Tibial nerve (tissue), 4 donors: Measurements from ENCODE around the gene ERP44. TPM values are rescaled to one million over a fixed set of nuclear protein-coding genes. Genes with fewer than 3 reads are reported as not detected.

Source experiments
- DNase-seq, 2 donors: peaks; one replicate each; pipeline ENCODE4 v3.0.0-alpha.2; 2019; ENCODE audit warnings: low spot score in 2 of 2
- H3K27ac ChIP-seq, 4 donors: fragments of 200-600 bp; sonication (generic) in 3 of 4; one replicate each; pipeline ENCODE4 v1.5.1; 2017 to 2019; ENCODE audit warnings: mild to moderate bottlenecking in 1 of 4
- H3K27me3 ChIP-seq, 2 donors: fragments of 200-600 bp; sonication (generic) in 1 of 2; one replicate each; pipeline versions ENCODE4 v1.5.1 to v1.6.0; 2017 to 2019
- H3K36me3 ChIP-seq, 3 donors: fragments of 200-600 bp; sonication (generic); one replicate each; pipeline ENCODE4 v1.5.1; 2018 to 2019
- H3K4me1 ChIP-seq, 4 donors: fragments of 200-600 bp; sonication (generic) in 3 of 4; one replicate each; pipeline ENCODE4 v1.5.1; 2017 to 2019
- H3K4me3 ChIP-seq, 4 donors: fragments of 200-600 bp; sonication (generic) in 3 of 4; one replicate each; pipeline ENCODE4 v1.5.1; 2017 to 2019; ENCODE audit warnings: mild to moderate bottlenecking in 1 of 4, moderate library complexity in 1 of 4
- H3K9me3 ChIP-seq, 4 donors: fragments of 200-600 bp; sonication (generic) in 3 of 4; one replicate each; pipeline ENCODE4 v1.5.1; 2017 to 2019
- EP300 ChIP-seq, 2 donors: sonication (generic); formaldehyde crosslinking; IDR thresholded peaks; one replicate each; pipeline ENCODE4 v1.6.1; 2017; ENCODE audit warnings: antibody characterized with exemption in 2 of 2, mild to moderate bottlenecking in 1 of 2
- POLR2A ChIP-seq, 2 donors: fragments of 450-650 bp; IDR thresholded peaks; one replicate each; pipeline ENCODE4 v1.6.1; 2017; ENCODE audit warnings: antibody characterized with exemption in 2 of 2, mild to moderate bottlenecking in 2 of 2, moderate library complexity in 2 of 2
- WGBS, 2 donors: methylation state at CpG; one replicate each; pipeline ENCODE4 v1.1.5; 2018; 5-methylcytosine and 5-hydroxymethylcytosine counted together
- total RNA-seq, 4 donors: library from RNA; depleted of rRNA; stranded (reverse); fragments of >200 nt; gene quantifications; one replicate each; pipeline ENCODE4 v1.1.0, GENCODE V29; 2016
- TF ChIP-seq, protein P1 (sequence below), 5 experiments: fragments of 200-600 bp in 3 of 5; fragments of 450-650 bp in 2 of 5; sonication (generic) in 3 of 5; IDR thresholded peaks; one replicate each; pipeline ENCODE4 v1.5.1; 2016 to 2019; ENCODE audit warnings: antibody characterized with exemption in 5 of 5, mild to moderate bottlenecking in 3 of 5, moderate library complexity in 2 of 5

Gene ERP44
- total RNA-seq, 4 donors from 2014 or later = 10.9 to 16.0 (median 13.4) TPM

DNA sequence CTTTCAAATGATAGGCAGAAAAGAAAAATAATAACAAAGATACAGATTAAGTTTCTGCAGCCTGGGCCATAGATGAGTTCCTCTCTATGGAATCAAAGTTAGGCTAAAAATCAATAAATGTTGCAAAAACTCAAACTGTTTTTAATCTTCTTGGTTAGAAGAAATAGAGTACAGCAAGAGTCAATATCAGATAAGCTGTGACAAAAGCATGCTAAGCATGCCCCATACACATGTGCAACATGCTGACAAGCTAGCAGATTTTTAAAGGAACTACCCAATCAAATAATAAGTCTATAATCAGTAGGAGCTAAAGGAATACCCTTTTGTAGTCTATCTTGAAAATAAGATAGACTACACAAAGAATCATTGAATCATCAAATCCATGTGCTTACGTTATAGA lies 6.7 kb downstream of the ERP44 start:
- Histone ChIP-seq H3K27me3 (no peaks in the 10 kb centered on the region), H3K27ac (no peak overlapping the region), H3K4me1 (peaks cover 2 to 63% (median 8%) of the 10 kb centered on the region in 4 donors), H3K4me3 (no peak overlapping the region), H3K9me3 (no peaks in the 10 kb centered on the region), H3K36me3 (no peaks in the 10 kb centered on the region)
- 83% methylated on average over 1 of the region's 1 CpG for WGBS, 2 donors
- no peak for DNase-seq
- TF ChIP-seq POLR2A (IDR thresholded peaks at IDR 0.05) (no peak), EP300 (IDR thresholded peaks at IDR 0.05) (no peak)

DNA sequence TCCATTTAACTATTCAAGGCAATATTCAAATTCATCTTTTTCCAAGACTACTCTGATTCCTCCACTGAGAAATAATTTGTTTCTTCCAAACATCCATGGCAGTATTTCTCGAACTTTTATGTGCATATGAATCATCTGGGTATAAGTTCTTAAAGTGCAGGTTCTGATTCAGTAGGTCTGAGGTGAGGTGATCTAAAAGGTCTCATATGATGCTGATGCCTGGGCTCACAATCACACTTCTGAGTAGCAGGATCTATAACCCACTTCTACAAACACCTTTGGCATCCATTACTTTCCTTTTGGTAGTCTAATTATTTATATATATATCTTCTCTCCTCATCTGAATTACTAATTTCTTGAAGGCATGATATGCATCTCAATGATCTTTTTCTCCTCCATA lies 7.2 kb downstream of the ERP44 start:
- H3K36me3 ChIP-seq = no peaks in the 10 kb centered on the region
- no peak overlapping the region for H3K27ac ChIP-seq
- peaks cover 0 to 61% (median 7%) of the 10 kb centered on the region in 4 donors for H3K4me1 ChIP-seq
- H3K9me3 ChIP-seq = no peaks in the 10 kb centered on the region
- H3K4me3 ChIP-seq = no peak overlapping the region
- TF ChIP-seq EP300 (IDR thresholded peaks at IDR 0.05) (no peak), POLR2A (IDR thresholded peaks at IDR 0.05) (no peak)
- TF ChIP-seq, protein P1, sequence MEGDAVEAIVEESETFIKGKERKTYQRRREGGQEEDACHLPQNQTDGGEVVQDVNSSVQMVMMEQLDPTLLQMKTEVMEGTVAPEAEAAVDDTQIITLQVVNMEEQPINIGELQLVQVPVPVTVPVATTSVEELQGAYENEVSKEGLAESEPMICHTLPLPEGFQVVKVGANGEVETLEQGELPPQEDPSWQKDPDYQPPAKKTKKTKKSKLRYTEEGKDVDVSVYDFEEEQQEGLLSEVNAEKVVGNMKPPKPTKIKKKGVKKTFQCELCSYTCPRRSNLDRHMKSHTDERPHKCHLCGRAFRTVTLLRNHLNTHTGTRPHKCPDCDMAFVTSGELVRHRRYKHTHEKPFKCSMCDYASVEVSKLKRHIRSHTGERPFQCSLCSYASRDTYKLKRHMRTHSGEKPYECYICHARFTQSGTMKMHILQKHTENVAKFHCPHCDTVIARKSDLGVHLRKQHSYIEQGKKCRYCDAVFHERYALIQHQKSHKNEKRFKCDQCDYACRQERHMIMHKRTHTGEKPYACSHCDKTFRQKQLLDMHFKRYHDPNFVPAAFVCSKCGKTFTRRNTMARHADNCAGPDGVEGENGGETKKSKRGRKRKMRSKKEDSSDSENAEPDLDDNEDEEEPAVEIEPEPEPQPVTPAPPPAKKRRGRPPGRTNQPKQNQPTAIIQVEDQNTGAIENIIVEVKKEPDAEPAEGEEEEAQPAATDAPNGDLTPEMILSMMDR (IDR thresholded peaks at IDR 0.05) = no peak
- 75 to 79% methylated on average over 1 of the region's 1 CpG for WGBS, 2 donors
- no peaks in the 10 kb centered on the region for H3K27me3 ChIP-seq
- DNase-seq = no peak

DNA sequence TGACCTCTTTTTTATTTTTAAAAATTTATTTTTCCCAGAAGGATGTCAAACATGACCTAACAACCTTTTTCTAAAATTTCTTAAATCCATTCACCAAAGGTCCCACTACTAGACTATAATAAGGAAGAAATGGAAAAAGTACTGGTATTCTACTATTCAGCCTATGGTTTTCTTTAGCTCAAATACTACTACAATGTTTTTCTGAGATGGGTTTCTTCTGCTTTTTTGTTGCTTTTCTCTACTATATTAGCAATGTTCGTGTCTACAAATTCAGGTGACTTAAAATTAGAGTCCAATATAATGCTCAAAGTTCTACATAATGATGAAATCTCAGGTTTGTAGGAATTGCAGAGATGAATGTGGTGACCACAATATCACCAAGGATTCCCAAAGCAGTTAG lies 7.9 kb downstream of the ERP44 start:
- no peaks in the 10 kb centered on the region for H3K9me3 ChIP-seq
- H3K36me3 ChIP-seq = no peaks in the 10 kb centered on the region
- H3K4me3 ChIP-seq = no peak overlapping the region
- H3K27me3 ChIP-seq = no peaks in the 10 kb centered on the region
- TF ChIP-seq EP300 (IDR thresholded peaks at IDR 0.05) (no peak), POLR2A (IDR thresholded peaks at IDR 0.05) (no peak)
- TF ChIP-seq, protein P1 (IDR thresholded peaks at IDR 0.05) = no peak
- no peak overlapping the region for H3K27ac ChIP-seq
- DNase-seq = no peak
- 95 to 100% methylated on average over 1 of the region's 1 CpG for WGBS, 2 donors
- H3K4me1 ChIP-seq = peaks cover 0 to 56% (median 7%) of the 10 kb centered on the region in 4 donors

DNA sequence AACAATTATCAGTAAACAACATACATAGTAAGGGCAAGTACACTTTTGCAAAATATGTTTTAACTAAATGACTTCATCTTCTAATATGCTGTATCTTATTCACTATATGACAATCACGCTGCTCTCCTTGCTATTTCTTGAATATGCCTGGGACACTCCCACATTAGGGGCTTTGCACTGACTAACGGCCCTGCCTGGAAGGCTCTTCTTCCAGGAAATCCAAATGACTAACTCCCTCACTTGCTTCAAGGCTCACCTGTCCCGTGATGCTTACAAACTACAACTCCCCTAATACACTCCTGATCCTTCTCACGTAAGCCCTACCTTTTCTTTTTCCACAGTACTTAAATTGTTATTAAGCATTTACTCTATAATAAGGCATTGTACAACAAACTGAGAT lies 10.6 kb downstream of the ERP44 start:
- no peak overlapping the region for H3K27ac ChIP-seq
- TF ChIP-seq, protein P1 (IDR thresholded peaks at IDR 0.05) = no peak
- no peak for TF ChIP-seq EP300 (IDR thresholded peaks at IDR 0.05)
- TF ChIP-seq POLR2A (IDR thresholded peaks at IDR 0.05) = no peak
- WGBS, 2 donors = 78 to 84% methylated on average over 4 of the region's 4 CpGs
- no peaks in the 10 kb centered on the region for H3K27me3 ChIP-seq
- H3K4me3 ChIP-seq = no peak overlapping the region
- H3K4me1 ChIP-seq = peaks cover 4 to 41% (median 10%) of the 10 kb centered on the region in 4 donors
- no peaks in the 10 kb centered on the region for H3K36me3 ChIP-seq
- DNase-seq = no peak
- H3K9me3 ChIP-seq = no peaks in the 10 kb centered on the region

DNA sequence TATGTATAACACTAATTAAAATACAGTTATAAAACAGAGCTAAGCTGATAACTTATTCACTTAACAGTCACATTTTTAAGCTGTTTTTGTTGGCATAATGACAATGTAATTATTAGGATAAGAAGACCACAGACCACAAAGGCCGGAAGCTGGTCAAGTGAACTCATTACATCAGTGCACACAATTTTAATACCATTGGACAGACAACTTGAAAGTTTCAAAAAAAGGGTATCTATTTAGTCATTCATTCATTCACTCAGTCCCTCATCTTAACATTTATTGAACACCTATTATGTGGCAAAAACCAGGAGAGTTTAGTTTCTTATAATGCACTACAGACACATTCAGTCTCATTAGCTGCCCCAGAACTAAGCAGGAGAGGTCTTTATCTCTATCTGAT lies 11.6 kb downstream of the ERP44 start:
- no peaks in the 10 kb centered on the region for H3K36me3 ChIP-seq
- DNase-seq = no peak
- H3K27me3 ChIP-seq = no peaks in the 10 kb centered on the region
- H3K27ac ChIP-seq = no peak overlapping the region
- TF ChIP-seq EP300 (IDR thresholded peaks at IDR 0.05) = no peak
- TF ChIP-seq POLR2A (IDR thresholded peaks at IDR 0.05) = no peak
- TF ChIP-seq, protein P1 (IDR thresholded peaks at IDR 0.05) = no peak
- peaks cover 4 to 41% (median 17%) of the 10 kb centered on the region in 4 donors for H3K4me1 ChIP-seq
- H3K9me3 ChIP-seq = no peaks in the 10 kb centered on the region
- 61 to 69% methylated on average over 1 of the region's 1 CpG for WGBS, 2 donors
- no peak overlapping the region for H3K4me3 ChIP-seq
